Measurements from ENCODE around the gene PAOX. TPM values are rescaled to one million over a fixed set of nuclear protein-coding genes. Genes with fewer than 3 reads are reported as not detected.

PAOX gene
- total and polyA plus RNA-seq, 2 of the 13 experiments (the other 11 are each of a cell fraction or from before 2014, with no cell fraction given), result 0.49 to 0.77 TPM

DNA sequence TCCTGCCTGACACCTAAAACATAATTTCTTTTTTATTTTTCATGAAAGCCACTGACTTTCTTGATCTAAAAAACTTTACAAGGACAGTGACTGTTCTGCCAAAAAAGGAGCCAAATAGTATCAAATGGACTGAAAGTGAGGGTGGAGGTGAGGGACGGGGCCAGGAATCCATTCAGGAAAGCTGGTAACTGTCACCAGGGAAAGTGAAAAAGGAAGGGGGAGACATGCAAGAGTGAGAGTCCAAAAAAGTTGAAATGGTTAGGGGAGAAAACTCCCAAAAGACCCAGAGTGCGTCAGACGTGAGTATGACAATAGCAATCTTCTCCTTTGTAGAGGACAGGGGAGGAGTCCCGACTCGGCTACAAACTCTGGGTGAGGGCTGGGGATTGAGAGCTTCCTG, 34.8 kb upstream of the PAOX start:
- TF ChIP-seq PHF5A (CRISPR knock-in tag; IDR thresholded peaks at IDR 0.05; ENCODE audit: low read depth, unreplicated experiment), result no peak
- TF ChIP-seq ADNP (CRISPR knock-in tag; IDR thresholded peaks at IDR 0.05), result no peak
- no peak for TF ChIP-seq SAFB2 (CRISPR knock-in tag; IDR thresholded peaks at IDR 0.05; ENCODE audit: borderline replicate concordance, low read depth)
- TF ChIP-seq, protein P1, sequence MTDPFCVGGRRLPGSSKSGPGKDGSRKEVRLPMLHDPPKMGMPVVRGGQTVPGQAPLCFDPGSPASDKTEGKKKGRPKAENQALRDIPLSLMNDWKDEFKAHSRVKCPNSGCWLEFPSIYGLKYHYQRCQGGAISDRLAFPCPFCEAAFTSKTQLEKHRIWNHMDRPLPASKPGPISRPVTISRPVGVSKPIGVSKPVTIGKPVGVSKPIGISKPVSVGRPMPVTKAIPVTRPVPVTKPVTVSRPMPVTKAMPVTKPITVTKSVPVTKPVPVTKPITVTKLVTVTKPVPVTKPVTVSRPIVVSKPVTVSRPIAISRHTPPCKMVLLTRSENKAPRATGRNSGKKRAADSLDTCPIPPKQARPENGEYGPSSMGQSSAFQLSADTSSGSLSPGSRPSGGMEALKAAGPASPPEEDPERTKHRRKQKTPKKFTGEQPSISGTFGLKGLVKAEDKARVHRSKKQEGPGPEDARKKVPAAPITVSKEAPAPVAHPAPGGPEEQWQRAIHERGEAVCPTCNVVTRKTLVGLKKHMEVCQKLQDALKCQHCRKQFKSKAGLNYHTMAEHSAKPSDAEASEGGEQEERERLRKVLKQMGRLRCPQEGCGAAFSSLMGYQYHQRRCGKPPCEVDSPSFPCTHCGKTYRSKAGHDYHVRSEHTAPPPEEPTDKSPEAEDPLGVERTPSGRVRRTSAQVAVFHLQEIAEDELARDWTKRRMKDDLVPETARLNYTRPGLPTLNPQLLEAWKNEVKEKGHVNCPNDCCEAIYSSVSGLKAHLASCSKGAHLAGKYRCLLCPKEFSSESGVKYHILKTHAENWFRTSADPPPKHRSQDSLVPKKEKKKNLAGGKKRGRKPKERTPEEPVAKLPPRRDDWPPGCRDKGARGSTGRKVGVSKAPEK (CRISPR knock-in tag; IDR thresholded peaks at IDR 0.05; ENCODE audit: borderline replicate concordance), result no peak
- no peak for TF ChIP-seq PAX8 (CRISPR knock-in tag; IDR thresholded peaks at IDR 0.05; ENCODE audit: borderline replicate concordance)
- TF ChIP-seq RFX3 (CRISPR knock-in tag; IDR thresholded peaks at IDR 0.05), result no peak
- TF ChIP-seq ZKSCAN8 (CRISPR knock-in tag; IDR thresholded peaks at IDR 0.05; ENCODE audit: borderline replicate concordance), result no peak
- TF ChIP-seq GPN1 (CRISPR knock-in tag; IDR thresholded peaks at IDR 0.05; ENCODE audit: borderline replicate concordance), result no peak
- TF ChIP-seq, protein P2, sequence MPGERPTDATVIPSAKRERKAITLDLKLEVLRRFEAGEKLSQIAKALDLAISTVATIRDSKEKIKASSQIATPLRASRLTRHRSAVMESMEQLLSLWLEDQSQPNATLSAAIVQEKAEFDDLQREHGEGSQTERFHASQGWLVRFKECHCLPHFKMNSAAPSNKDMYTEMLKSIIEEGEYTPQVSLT (CRISPR knock-in tag; IDR thresholded peaks at IDR 0.05; ENCODE audit: borderline replicate concordance, low read depth), result no peak
- no peak for TF ChIP-seq HDAC6 (IDR thresholded peaks at IDR 0.05; ENCODE audit: low read depth, low read length)
- TF ChIP-seq ZNF121 (CRISPR knock-in tag; IDR thresholded peaks at IDR 0.05), result no peak
- TF ChIP-seq, protein P3, sequence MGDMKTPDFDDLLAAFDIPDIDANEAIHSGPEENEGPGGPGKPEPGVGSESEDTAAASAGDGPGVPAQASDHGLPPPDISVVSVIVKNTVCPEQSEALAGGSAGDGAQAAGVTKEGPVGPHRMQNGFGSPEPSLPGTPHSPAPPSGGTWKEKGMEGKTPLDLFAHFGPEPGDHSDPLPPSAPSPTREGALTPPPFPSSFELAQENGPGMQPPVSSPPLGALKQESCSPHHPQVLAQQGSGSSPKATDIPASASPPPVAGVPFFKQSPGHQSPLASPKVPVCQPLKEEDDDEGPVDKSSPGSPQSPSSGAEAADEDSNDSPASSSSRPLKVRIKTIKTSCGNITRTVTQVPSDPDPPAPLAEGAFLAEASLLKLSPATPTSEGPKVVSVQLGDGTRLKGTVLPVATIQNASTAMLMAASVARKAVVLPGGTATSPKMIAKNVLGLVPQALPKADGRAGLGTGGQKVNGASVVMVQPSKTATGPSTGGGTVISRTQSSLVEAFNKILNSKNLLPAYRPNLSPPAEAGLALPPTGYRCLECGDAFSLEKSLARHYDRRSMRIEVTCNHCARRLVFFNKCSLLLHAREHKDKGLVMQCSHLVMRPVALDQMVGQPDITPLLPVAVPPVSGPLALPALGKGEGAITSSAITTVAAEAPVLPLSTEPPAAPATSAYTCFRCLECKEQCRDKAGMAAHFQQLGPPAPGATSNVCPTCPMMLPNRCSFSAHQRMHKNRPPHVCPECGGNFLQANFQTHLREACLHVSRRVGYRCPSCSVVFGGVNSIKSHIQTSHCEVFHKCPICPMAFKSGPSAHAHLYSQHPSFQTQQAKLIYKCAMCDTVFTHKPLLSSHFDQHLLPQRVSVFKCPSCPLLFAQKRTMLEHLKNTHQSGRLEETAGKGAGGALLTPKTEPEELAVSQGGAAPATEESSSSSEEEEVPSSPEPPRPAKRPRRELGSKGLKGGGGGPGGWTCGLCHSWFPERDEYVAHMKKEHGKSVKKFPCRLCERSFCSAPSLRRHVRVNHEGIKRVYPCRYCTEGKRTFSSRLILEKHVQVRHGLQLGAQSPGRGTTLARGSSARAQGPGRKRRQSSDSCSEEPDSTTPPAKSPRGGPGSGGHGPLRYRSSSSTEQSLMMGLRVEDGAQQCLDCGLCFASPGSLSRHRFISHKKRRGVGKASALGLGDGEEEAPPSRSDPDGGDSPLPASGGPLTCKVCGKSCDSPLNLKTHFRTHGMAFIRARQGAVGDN (CRISPR knock-in tag; IDR thresholded peaks at IDR 0.05), result no peak
- CTCF ChIA-PET (ENCODE audit: low intra/inter-chr PET ratio, low total read pairs), result no interaction called here
- Histone ChIP-seq H2AFZ (ENCODE audit: low read length) (no peak overlapping the region), H3K9ac (ENCODE audit: insufficient read depth, low read depth, low read length) (no peak overlapping the region), H3K27me3 (ENCODE audit: control insufficient read depth in 1 of 2, insufficient read depth in 2 of 2, low read length in 2 of 2) (peaks cover 0 to 7% of the 10 kb centered on the region in 2 experiments; a peak in 1 of 5 replicates), H4K20me1 (ENCODE audit: insufficient read depth, low read length) (no peaks in the 10 kb centered on the region), H3K27ac (ENCODE audit: extremely low read length, insufficient read depth, low read length) (no peak overlapping the region), H3K36me3 (replicated peaks in 1 of 2; ENCODE audit: control insufficient read depth in 1 of 2, insufficient read depth in 2 of 2, low read length in 2 of 2) (no peaks in the 10 kb centered on the region), H3K4me1 (ENCODE audit: insufficient read depth, low read length) (peaks cover 49% of the 10 kb centered on the region), H3K79me2 (ENCODE audit: insufficient read depth, low read length) (no peaks in the 10 kb centered on the region), H3K4me3 (replicated peaks in 1 of 3; ENCODE audit: insufficient read depth in 1 of 3, low read depth in 2 of 3, low read length in 3 of 3) (no peak overlapping the region), H3K9me3 (ENCODE audit: low read length) (no peaks in the 10 kb centered on the region), H3K4me2 (ENCODE audit: low read depth, low read length) (no peak overlapping the region)
- FAIRE-seq (no peak), ATAC-seq (no peak), DNase-seq (ENCODE audit: low spot score) (no peak)
- 68% methylated on average over 5 of the region's 5 CpGs for WGBS (ENCODE audit: low lambda C conversion rate)
- POLR2A ChIA-PET, result interaction anchor here (1.9 kb wide), 1 partner anchor 14 kb away, joined by 12 read pairs; the partner anchor contains the start of gene FUOM
- in situ Hi-C loops (cut with HindIII; ENCODE audit: extremely low pct_ligation_motif_present, low pct_unique_long_range_greater_than_20kb) (no loop called here), intact Hi-C loops (cut with micrococcal nuclease; ENCODE audit: unreplicated experiment) (no loop called here)
- no TSS peak for BruUV-seq (replicated peaks)

All from HepG2 (cell line).